Measurements from ENCODE around the gene RIMBP2.

Gene RIMBP2

DNA sequence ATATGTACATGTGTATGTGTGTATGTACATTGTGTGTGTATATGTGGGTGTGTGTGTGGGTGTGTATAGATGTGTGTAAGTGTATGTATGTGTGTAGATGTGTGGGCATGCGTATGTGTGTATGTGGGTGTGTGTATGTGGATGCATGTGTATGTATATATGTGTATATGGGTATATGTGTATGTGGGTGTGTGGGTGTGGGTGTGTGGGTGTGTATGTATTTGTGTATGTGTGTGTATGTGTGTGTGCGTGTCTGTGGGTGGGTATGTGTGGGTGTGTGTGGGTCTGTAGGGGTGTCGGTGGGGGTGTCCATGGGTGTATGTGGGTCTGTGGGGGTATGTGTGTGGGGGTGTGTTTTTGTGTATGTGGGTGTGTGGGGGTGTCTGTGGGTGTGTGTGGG is 276.8 kb downstream of the RIMBP2 start:
- no peak for DNase-seq (ENCODE audit: extremely low spot score, insufficient read length, low read depth)
- no peak for FAIRE-seq

DNA sequence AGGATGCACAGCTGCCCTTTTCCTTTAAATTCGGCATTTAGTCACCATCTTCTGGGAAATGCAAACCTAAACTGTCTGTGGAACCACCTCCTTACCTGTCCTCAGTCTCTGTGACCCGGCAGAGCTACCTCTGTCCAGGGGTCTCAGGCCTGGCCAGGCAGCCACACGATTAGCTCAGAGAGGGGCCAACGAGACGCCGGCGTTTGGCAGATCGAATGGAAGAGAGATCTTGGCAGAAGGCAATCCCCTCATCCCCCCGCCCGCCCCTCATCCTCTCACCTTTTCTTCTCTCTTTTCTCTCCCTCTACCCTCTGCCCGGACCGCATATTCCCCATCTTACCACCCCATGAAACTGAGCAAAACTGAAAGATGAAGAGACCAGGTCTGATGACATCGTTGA is 277.4 kb downstream of the RIMBP2 start:
- DNase-seq (ENCODE audit: extremely low spot score, insufficient read length, low read depth), result no peak
- no peak for FAIRE-seq

DNA sequence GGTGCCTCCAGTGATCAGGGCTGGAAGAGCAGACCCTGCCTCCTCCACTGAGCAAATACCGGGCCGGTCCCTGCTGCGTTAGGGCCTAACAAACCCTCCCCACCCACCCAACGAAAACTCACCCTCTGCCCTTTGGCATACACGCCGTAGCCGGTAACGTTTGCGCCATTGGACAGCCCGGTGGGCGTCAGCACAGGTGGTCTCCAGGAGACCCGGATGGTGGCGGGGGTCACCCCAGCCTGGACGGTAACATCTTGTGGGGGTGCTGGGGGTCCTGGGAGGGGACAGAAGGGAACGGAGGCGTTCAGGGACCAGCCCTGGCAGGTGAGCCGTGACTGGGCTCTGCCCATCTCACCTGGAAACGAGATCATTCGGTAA is 277.9 kb downstream of the RIMBP2 start:
- FAIRE-seq (no peak), DNase-seq (ENCODE audit: extremely low spot score, insufficient read length, low read depth) (no peak)

DNA sequence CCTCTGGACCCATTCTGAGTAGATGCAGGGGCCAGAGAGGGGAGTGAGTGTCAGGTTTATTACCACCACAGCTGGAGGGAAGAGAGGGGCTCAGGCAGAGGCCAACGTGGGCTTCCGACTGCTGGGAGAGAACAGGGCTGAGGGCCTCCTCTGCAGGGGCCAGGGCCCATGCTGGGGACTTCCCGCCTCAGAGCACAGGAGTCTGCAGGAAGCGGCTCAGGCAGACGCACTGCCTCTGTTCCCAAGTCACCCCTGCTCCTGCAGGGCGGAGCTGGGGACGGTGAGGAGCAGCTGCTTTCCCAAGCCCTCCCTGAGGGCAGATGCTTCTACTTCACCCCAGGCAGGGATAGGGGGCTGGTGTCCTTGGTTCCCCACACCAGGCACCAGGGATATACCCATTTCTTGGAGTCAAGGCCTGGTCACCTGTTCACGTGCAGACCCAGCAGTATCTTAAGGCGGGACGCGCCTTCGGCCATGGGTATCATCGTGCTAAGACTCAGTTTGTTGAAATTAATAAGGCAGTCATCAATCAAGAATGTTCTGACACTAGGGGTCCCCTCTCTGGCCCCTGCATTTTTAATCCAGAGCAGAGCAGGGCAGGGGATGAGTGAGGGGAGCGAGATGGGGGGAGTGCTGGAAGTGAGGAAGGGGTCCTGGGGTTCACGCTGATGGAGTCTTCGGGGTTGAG is 278.4 kb downstream of the RIMBP2 start:
- FAIRE-seq (no peak), DNase-seq (ENCODE audit: extremely low spot score, insufficient read length, low read depth) (no peak)

DNA sequence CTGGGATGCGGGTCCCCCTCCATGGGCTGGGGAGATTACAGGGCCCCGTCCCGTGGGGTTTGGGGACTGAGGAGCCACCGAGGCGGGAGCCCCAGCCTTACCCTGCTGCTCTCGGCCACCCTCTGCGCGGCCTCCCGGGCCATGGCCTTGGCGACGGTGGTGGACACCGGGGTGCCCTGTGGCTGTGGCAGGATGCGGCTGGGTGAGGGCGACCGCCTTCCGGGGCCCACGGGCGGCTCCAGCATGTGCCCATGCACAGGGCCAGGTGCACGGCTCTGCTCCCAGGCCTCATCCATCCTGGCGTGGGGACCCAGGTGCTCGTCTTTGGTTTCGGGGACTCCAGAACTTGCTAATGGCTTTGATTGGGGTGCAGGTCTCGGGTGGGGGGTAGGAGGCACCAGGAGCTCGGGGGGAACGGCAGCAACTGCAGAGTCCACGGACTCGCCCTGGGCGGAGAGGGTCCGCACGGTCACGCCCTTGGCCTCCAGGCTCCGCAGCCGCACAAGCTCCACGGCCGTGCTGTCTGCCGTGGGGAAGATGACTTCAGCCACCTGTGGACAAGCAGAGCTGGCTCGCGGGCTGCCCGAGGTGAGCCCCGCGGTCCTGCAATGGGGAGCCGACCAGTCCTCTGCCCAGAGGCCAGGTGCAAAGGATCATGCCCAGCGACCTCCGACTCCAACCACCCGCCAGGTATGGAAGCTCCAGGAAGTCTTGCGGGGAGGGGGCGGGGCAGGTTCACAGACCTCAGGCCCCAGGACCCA is 279.2 kb downstream of the RIMBP2 start:
- no peak for FAIRE-seq
- no peak for DNase-seq (ENCODE audit: extremely low spot score, insufficient read length, low read depth)

DNA sequence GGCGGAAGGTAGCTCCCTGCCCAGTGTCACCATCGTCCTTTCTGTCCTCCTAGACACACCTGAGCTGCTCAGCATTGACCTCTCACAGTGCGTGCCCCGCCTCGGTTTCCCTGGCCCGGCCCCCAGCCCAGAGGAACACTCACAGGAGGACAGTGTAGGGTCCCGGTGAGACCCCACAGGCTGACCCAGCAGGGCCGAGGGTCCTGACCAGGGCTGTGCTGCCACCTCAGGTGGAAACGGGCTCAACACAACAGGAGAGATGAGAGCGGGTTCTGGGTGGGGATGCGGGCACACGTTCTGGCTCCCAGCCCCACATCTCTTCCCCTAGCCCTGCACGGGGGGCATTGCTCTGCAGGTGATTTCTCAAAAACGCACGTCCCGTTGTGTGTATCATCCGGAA is 280.3 kb downstream of the RIMBP2 start:
- no peak for DNase-seq (ENCODE audit: extremely low spot score, insufficient read length, low read depth)
- FAIRE-seq, result no peak

DNA sequence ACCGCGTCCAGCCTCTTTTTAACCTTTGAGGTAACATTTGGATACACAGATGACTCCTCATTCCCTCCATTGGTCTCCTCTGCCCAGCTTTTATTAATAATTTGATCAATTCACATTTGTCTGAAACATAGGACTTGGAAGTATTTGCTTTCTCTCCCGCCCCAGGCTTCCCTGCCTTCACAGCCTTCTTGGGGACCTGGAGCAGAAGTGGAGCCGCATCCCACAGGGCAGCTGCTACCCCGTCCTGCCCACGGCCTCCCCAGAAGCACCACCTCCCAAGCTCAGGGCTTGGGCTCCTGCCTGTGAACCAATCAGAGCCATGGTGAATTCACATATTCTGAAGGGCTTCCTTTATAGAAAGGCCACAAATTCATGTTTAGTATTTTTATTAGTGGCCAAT is 280.8 kb downstream of the RIMBP2 start:
- FAIRE-seq, result no peak
- no peak for DNase-seq (ENCODE audit: extremely low spot score, insufficient read length, low read depth)

DNA sequence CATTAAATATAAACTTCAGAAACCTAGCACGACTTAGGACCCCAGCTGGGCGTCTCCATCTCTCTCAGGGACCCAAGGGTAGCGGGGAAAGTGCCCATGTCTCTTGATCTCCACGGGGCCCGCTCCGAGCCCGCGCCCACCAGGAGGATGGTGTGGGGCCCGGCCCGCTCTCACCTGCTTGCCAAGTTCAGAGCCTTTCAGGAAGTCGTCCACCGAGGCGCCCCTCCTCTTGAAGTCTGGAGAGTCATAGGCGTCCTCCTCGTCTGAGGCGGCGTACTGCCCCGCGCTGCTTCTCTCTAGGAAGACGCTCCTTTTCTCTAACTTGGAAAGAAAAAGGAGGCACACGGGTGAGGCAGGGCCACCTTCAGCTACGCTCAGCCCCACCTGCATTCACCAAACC is 281.5 kb downstream of the RIMBP2 start:
- no peak for FAIRE-seq
- DNase-seq (ENCODE audit: extremely low spot score, insufficient read length, low read depth), result no peak

DNA sequence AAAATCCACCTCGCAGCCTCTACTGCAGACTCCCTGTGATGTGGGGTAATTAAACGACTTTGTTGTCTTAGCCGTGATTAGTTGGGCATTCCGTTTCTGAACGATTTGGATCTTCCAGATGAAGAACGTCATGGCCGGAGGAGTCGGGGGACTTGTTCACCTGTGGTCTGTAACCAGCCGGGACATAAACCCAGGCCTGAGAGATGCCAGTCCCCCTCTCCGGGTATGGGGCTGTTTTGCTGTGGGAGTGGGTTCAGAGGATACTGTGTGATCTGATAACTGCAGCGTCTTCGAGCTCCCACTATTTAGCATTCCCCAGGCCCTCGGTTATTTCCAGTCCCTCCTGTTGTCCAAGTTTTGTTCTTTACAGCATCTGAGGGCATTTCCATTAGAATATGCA is 282.3 kb downstream of the RIMBP2 start:
- FAIRE-seq (no peak), DNase-seq (ENCODE audit: extremely low spot score, insufficient read length, low read depth) (no peak)

DNA sequence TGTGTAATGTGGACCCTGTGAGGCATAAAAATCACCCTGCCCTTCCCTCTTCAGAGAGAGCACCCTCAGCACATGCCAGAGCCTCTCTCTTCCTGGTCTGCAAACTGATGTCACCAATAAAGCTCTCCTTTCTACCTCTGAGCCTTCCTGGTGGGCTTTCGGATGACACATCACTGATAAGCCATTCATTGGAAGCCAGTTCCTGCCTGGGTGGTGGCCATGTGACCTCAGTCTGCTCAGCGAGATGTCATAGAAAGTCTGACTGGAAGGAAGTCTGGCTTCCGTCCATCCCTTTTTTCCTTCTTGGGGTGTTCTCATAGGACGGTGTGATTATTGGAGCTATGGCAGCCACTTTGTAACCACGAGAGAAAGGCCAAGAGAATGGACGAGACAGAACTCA is 282.7 kb downstream of the RIMBP2 start:
- DNase-seq (ENCODE audit: extremely low spot score, insufficient read length, low read depth) (no peak), FAIRE-seq (no peak)

DNA sequence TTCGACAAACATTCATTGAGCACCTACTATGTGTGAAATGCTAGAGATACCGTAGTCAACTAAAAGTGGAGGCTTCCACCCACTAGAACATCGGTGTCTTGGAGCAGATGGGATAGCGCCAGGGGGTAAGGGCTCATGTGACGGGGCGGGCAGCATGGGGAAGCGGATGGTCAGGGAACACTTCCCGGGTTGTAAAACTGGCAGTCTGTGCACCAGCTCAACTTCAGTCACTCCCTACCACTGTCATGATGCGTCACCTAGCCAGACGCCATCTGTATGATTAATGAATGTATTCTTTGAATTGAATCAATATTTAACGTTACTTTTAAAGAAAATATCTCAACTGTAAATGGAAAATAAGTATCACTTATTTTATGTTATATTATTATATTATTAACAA is 284.9 kb downstream of the RIMBP2 start:
- FAIRE-seq (no peak), DNase-seq (ENCODE audit: extremely low spot score, insufficient read length, low read depth) (no peak)

DNA sequence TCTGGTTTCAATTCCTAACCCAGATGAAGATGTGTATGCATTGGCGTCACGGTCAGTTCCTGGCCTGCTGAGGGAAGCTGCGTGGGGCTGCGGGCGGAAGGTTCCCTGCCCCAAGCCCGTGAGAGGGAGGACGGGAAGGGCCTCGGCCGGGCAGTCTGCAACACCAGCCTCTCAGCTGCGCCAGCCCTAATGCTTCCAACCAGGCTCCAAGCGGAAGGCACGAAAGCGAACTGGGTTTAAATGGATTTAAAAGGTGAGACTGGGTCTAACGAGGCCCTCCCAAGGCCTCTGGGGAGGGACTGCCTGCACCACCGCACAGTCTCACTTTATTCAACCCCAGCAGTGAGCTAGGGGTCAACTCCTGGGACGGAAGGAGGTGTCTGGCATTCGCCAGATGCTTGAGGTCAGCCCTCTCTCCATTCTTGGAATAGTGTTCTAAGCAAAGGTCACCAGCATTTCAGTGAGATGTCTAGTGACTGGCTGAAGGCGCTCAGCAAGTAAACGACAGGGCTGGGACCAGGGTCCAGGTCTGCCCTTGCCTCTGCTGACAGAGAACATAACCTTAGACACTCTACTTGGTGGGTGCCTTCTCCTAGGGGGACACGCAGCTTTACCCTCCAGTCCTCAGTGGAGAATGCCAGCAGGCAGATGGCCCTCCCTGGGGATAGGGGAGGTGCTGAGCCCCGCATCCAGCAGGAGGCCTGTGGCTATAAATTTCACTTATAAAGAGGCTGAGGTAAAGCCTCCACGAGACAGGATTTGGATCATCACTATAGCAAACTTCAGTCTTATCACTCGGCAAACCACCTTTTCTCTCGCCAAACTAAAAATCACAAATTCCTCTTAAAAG is 286.2 kb downstream of the RIMBP2 start:
- DNase-seq (ENCODE audit: extremely low spot score, insufficient read length, low read depth) (no peak), FAIRE-seq (no peak)

DNA sequence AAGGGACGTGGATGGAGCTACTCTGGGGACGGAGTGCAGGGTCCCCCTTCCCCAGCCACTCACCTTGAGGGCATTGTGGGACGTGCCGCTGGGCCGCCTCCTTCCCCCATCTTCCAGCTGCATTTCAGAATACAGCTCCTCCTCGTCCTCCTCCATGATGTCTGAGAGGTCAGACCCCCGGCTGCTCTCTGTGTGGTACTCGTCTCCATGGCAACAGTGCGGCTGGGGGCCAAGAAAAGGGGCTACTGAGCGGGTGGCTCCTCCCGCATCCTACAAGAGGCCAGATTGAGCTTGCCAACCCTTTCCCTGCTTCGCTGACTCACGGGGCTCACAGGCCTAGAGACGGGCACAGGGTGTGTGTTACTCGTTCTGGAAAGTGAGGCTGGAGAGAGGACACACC is 288.0 kb downstream of the RIMBP2 start:
- DNase-seq (ENCODE audit: extremely low spot score, insufficient read length, low read depth) (no peak), FAIRE-seq (no peak)

DNA sequence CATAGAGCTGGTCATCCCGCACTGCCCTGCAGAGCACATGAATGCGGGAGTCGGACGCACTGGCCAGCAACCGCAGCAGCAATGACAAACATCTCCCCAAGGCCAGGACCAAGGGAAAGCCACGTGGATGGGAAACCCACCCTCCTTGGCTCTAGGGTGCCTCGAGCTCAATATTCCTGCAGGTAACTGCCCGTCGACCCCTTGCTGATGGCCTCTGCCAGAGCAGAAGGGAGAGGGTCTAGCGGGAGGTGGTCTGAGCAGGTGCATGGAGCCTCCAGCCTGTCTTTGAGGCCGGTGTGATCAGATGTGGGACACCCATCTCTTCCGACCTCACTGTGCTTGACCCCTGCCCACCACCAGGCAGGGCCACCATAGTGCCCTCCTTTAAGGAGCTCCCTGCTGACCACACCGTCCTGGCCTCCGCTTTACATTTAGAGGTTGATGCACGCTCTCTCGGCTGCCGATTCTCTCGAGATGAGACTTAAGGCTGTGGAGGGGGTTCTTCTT is 288.7 kb downstream of the RIMBP2 start:
- no peak for DNase-seq (ENCODE audit: extremely low spot score, insufficient read length, low read depth)
- no peak for FAIRE-seq

DNA sequence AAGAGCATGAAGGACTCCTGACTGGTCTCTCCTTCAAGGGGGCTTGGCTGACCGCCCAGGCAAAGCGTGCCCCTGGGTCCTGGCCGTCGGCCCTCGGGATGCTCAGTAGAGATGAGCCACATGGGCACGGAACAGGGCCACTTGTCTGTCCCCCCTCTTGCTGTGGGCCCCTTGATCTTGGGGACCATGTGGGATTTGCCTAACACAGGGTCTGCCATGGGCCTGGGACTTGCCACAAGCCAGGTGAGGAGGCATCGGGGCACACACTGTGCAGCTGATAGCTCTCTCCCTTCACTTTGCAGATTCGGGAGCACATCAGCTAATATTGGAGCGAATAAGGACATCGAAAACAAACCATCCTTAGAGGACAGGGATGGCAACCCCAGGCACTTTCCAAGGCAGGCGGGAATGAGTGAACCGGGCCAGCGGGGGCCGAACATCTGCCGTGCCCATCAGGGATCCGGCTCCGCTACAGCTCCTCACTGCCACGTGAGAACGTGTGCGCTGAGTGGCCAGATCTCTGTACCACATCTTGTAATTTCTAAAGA is 290.3 kb downstream of the RIMBP2 start:
- no peak for DNase-seq (ENCODE audit: extremely low spot score, insufficient read length, low read depth)

DNA sequence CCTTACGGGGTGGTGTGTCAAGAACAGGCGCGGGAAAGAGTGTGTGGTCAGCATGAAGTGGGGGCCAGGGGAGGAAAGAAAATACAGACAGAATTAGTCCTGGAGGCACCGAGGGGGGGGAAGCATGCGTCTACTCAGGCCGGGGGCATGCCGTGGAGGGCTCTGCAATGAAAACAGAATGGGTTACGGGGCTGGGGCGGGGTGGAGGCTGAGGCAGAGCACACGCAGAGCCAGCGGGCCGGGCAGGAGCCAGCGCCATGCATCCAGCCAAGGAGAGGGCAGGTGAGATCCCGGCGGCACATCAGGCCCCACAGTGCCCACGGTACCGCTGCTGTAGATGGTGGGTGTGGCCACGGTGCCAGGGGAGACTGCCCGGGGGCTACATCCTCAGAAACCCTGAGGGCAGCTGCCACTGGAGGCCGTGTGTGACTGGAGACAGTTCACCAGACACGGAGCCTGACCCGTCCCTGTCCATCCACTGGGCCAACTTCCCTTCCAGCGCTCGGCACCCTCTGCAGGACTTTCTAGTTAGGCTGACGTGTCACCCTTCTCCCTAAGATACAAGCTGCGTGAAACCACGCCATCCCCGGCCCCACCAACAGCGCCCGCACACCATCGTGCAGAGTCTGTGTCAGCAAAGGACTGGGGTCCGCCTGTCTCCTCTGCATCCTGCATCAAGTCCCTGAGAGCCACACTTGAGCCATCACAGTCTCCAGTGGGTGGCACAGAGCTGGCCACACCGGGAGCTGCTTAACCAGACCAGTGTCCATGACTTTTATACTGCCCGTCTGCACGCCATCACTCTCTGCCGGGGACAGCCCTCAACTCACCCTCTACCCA is 291.0 kb downstream of the RIMBP2 start:
- DNase-seq (ENCODE audit: extremely low spot score, insufficient read length, low read depth), result no peak

More for the DNA sequence above, 290.3 kb downstream of the RIMBP2 start:
- FAIRE-seq, result no peak

DNA sequence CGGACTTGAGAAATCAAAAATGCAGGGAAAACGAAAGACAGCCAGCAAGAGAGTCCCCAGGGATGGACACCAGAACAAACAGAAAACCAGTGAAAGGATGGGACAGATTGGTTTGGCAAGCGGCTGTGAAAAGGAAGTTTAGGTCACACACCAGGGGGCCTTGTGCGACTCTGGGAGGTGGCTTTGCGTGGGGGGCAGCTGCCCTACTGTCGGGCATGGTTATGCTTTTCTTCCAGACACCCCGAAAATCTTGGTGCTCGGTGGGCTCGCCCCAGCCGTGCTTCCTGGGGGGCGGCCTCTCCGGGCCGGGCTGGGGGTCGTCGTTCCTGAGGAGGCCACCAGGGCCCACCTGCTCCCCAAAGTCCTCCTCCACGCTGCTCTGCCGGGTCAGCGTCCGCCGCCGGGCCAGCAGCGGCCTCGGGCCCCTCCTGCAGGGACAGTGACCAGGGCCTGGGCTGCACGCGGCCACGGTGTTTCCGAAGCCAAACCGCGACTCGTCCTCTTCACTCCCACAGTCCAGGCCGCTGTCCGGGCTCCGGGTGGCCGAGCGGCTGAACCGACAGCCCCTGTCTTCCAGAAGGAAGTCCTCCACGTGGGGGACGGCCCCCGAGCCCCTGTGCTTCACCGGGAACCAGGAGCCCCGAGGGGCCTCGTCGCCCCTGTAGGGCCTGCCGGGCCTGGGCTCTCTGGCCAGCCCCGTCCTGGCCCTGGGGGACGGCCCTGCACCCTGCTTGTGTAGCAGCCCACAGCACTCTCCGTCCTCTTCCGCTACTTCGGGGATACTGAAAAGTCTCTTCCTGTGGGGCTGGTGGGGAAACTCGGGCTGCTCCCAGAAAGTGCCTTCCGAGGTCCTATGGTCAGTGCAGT is 291.9 kb downstream of the RIMBP2 start:
- DNase-seq (ENCODE audit: extremely low spot score, insufficient read length, low read depth) (no peak), FAIRE-seq (no peak)

More for the DNA sequence above, 291.0 kb downstream of the RIMBP2 start:
- FAIRE-seq, result no peak

DNA sequence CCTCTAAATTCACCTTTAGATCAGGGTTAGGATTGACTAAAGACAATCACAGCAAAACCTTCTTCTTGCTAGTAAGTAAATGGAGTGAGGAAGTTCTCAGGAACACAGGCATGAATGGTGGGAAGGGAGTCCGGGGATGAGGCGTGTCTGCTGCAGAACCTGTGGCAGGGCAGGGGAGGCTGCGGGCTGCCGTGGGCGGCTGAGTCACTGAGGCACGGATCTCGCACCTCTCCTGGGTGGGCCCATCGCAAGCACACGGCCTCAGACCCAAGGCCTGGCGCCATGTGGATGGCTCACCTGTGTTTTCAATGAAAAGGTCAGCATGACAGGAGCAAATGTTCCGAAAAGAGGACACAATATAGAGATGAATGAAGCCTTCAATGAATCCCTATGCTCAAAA is 293.0 kb downstream of the RIMBP2 start:
- FAIRE-seq, result no peak

DNA sequence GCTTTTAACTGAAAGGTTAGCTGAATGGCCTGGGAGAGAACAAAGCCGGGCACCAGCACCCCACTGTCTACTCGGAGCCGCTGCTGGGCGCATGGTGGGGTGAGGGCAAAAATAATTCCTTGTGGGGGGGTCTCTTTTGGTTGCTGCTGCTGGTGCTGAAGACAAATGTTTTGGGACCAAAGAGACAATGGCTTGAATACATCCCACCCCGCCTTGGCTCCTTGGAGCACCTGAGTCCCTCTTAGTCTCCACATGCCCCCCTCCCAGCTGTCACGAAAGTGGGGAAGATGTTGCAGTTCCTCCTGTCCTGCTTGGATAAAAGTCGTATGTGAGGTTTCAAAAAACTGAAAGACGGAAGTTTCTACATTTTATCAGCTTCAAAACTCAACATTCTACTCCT is 293.4 kb downstream of the RIMBP2 start:
- no peak for DNase-seq (ENCODE audit: extremely low spot score, insufficient read length, low read depth)
- FAIRE-seq, result no peak

More for the DNA sequence above, 293.0 kb downstream of the RIMBP2 start:
- DNase-seq (ENCODE audit: extremely low spot score, insufficient read length, low read depth), result no peak

Data from GM18507 (cell line).